GM23338 (cell line): ENCODE measurements around the gene MTCL1.

Source experiments
- CREB1 ChIP-seq: fragments of 250-450 bp; sonication (Bioruptor Pico); IDR thresholded peaks from 2 replicates; pipeline ENCODE4 v1.5.0; 2020; ENCODE audit warnings: low read depth, mild to moderate bottlenecking, moderate library complexity
- CTCF ChIP-seq, 2 experiments: fragments of 200-600 bp in 1 of 2; sonication (generic) in 1 of 2; conservative IDR thresholded peaks; 2 replicates each; pipeline versions ENCODE4 v1.5.1 to v1.6.1; 2016 to 2017; ENCODE audit warnings: antibody characterized with exemption in 2 of 2, low read depth in 2 of 2, mild to moderate bottlenecking in 2 of 2, moderate library complexity in 1 of 2
- ETS1 ChIP-seq: IDR thresholded peaks from 2 replicates; pipeline ENCODE4 v1.6.1; 2016; ENCODE audit warnings: antibody characterized with exemption
- EZH2 ChIP-seq: fragments of 200-600 bp; sonication (generic); IDR thresholded peaks from one replicate; pipeline ENCODE4 v1.8.0; 2017; ENCODE audit warnings: antibody characterized with exemption, mild to moderate bottlenecking, low read depth; ENCODE audit not compliant: unreplicated experiment
- EZH2phosphoT487 ChIP-seq: fragments of 200-600 bp; sonication (generic); IDR thresholded peaks from one replicate; pipeline ENCODE4 v1.8.1; 2018; ENCODE audit warnings: antibody characterized with exemption; ENCODE audit not compliant: unreplicated experiment
- POLR2AphosphoS5 ChIP-seq: IDR thresholded peaks from 2 replicates; pipeline ENCODE4 v1.6.1; 2016; ENCODE audit warnings: antibody characterized with exemption, low read depth
- REST ChIP-seq: IDR thresholded peaks from one replicate; pipeline ENCODE4 v1.6.1; 2018; ENCODE audit warnings: antibody characterized with exemption; ENCODE audit not compliant: unreplicated experiment
- STAT1 ChIP-seq: IDR thresholded peaks from one replicate; pipeline ENCODE4 v1.6.1; 2016; ENCODE audit warnings: antibody characterized with exemption; ENCODE audit not compliant: unreplicated experiment
- ZNF114 ChIP-seq: fragments of 250-450 bp; sonication (Bioruptor Pico); IDR thresholded peaks from 2 replicates; pipeline ENCODE4 v1.5.0; 2020; ENCODE audit warnings: mild to moderate bottlenecking, moderate library complexity

DNA sequence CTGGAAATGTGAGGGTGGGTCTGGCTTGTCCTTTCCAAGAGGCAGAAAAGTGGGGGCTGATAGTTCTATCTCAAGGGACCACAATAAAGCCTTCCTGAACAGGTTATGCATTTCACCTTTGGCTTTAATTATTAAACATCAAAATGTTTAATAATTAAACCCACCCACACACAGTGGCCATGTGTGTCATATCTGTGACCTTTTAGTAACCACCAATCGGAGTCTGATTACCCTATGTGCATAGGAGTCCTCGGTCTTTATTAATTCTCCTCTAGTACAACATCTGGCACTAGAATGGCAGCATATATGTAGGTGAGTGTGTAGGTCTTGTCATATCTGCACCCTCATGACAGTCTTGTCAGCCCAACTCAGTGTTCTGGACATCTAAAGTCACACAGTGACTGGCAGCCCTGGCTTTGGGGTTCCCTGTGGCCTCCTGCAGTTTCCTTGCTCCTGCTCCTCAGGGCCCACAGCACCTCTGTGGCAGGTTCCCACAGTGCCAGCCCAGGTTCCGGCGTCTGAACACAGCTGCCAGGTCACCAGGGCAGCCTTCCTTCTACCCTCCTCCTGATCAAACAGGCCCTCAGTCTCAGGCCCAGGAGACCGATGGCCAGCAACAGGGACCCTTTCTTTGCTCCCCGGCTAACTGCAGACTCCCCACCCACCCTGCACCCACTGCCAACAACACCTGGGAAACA lies 100.9 kb downstream of the MTCL1 start:
- TF ChIP-seq CREB1 (CRISPR knock-in tag) (no peak), CTCF (conservative IDR thresholded peaks at IDR 0.05; ENCODE audit: low read depth in 2 of 2) (no peak), EZH2 (no peak), REST (no peak), POLR2AphosphoS5 (no peak), STAT1 (no peak), ETS1 (no peak), EZH2phosphoT487 (no peak), ZNF114 (CRISPR knock-in tag) (no peak)
